GM18508 (cell line): ENCODE measurements around the gene GALNT18.

ENCODE experiments used
- ATAC-seq: cut with Tn5 transposase; IDR thresholded peaks from one replicate; pipeline ENCODE4 v1.9.1; 2021; ENCODE audit warnings: moderate number of reproducible peaks; ENCODE audit not compliant: insufficient read depth, unreplicated experiment

Gene GALNT18

DNA sequence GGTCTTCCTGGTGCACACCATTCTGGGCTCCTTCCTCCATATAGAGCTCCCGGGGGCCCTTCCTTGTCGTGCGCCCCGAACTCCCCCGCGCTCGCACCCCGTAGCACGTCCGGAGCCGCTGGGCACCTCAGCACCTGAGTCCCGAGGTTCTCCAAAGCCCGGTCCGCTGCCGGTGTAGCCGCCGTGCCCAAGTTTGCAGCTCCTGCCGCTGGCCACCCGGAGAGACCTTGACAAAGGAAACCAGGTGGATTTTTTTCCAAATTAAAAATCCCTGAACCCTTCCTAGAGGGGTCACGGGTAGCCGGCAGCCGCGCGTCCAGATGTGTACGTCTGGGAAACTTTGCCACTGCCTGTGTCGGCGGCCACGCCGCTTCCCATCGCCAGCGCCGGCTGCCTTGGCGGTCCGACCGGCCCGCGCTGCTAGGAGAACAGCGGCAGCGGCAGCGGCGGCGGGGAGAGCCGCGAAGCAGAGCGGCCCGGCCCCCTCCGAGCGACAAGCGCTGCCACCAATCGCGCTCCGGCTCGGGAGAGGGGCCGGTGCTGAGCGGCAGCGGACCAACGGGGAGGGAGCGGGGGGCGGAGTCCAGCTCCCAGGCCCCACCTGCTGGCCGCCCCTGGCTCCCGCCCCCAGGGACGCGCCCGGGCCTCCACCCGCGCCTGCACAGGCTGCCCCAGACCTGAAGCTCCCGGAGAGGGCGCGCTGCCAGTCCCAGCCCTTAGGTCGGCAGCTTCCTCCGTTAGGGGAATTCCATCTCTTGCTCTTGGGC is at the start of gene GALNT18:
Gene GALNT18, minus strand, starts transcription at position 433 of the 767 bp plus-strand sequence.
- ATAC-seq: peak; percentile 58

DNA sequence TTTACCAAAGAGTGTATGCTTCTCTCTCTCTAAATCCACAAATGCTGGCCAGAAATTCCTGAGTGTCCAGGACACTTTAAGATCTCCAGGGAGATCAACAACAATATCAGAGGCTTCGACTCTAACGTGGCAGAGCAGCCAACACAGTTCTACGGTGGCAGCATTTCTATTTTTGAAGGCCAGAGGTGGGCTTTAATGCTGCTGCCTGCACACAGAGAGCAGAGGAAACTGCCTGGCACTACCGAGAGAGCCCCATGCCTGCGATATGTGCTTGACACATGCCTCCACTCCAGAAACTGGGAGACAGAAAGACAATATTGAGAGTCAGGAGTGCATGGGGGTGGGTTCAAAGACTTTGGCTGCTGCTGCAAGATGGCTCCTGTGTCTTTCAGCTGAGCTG is 48.8 kb upstream of the GALNT18 start:
- no peak for ATAC-seq

DNA sequence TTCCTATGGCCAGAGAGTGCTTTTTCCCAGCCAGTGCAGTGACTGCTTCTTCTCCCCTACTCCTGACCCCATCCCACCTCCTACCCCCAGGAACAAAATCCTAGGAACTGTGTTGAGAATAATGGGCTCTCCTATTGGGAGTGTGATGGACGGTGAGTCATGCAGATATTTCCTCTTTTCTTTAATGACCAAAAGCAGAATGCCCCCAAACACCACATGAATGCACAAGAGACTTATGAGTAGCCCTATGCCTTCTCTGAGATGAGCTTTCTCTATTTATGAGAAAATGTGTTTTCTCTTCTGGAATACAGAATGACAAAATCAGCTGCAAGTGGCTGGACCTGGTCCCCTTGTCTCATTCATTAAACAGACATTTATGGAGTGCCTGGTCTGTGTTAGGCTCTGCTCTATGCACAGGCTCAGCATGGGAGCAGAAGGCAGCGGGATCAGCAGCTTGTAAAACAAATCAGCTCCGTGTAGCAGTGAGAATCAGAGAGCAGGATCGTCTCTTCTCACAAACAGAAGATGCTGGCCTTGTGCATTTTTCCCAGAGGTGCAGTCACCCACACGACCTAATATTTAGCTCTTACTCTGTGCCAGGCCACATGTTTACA is 47.5 kb upstream of the GALNT18 start:
- ATAC-seq: no peak

DNA sequence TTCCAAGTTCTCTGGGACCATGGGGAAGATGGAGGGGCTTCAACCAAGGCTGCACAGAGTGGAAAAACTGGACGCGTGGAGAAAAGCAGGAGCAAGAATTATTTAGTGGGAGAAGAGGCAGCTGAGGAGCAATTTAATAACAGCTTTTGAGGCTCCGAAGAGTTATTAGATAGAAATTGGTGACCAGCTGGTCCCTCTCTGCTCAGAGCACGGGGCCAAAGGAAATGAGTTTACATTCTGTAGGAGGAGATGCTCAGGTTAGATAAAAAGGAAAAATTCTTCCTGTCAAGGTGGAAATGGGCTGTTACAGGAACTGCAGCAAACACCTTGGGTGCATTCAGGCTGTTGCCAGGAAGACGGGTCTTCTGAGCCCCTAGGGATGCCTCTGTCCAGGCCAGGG is 47.0 kb upstream of the GALNT18 start:
- no peak for ATAC-seq

DNA sequence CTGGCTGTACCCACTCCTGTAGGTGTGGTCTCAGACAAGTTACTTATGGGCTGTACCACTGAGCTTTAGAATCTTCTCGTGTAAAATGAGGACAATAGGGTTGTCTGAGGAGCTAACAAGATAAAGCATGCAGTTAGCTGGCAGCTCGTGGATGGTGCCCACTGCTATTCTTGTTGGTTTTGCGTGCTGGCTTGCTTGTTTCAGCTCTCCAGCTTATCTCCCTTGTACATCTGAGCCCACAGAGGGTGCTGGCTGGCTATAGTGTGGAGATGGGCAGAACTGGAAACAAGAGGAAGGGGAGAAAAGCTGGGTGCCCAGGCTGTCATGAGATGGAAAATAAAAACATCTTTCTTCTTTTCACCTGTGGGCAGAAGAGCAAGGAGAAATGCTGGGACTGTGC is 46.5 kb upstream of the GALNT18 start:
- no peak for ATAC-seq

DNA sequence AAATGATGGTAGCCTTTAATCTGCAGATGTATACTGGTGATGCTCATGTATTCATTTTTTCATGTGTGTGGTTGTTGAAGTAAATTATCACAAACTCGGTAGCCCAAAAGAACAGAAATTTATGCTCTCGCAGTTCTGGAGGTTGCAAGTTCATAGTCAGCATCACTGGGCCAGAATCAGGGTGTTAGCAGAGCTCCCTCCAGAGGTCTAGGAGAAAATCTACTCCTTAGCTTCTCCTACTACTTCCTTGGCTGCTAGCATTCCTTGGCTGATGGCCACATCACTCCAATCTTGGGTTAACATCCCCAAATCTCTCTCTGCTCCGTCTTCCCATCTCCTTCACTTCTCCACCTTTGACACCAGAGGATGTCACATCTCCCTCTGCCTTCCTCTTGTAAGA is 45.3 kb upstream of the GALNT18 start:
- ATAC-seq: no peak

DNA sequence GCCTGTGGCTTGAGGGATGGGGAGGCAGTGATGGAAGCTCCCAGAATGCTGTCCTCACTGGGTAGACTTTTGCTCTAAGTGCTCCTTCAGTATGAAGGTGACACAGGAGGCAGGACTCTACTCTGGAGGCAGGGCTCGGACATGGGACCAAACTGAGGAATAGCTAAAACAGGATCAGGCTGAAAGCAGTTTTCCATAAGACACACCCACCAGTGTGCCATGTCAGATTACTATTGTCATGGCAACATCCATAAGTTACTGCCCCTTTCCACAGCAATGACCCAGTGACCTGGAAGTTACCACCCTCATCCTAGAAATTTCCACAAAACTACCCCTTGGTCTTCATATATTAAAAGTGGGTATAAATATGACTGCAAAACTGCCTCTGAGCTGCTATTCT is 43.6 kb upstream of the GALNT18 start:
- no peak for ATAC-seq

DNA sequence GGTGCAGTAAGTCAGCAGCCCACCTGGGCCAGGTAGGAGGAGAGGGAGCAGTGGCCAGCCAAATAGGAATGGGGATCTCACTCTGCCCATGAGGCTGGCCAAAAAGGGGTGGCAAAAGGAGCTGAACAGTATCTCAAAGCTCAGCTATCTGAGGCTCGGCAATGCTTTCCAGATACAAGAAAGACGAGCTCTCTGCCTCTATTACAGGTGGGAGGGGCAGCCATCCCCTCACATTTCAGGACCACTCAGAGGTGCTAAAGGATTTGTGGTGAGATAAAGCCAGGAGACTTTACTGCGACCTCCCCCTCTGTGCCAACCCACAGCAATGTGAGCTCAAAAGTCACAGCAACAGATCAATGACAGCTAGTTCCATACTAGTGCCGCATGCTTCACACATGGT is 42.1 kb upstream of the GALNT18 start:
- ATAC-seq: no peak

DNA sequence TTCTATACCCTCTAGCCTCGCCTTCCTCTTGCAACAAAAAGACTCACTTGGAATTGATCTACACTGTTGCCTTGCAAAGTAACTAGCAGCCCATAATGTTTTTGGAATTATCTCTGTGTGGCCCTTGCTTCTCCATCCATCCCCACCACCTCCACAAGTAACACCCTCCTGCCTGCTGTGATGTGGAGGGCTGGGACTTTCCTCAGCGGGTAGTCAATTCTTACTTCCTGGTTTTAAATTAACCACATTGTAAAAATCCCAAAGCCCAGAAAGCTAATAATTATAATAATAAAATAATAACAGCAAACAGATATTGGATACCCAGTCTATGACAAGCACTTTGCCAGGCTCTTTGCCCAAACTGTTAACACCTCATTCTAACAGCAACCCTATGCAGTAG is 40.8 kb upstream of the GALNT18 start:
- ATAC-seq: no peak

DNA sequence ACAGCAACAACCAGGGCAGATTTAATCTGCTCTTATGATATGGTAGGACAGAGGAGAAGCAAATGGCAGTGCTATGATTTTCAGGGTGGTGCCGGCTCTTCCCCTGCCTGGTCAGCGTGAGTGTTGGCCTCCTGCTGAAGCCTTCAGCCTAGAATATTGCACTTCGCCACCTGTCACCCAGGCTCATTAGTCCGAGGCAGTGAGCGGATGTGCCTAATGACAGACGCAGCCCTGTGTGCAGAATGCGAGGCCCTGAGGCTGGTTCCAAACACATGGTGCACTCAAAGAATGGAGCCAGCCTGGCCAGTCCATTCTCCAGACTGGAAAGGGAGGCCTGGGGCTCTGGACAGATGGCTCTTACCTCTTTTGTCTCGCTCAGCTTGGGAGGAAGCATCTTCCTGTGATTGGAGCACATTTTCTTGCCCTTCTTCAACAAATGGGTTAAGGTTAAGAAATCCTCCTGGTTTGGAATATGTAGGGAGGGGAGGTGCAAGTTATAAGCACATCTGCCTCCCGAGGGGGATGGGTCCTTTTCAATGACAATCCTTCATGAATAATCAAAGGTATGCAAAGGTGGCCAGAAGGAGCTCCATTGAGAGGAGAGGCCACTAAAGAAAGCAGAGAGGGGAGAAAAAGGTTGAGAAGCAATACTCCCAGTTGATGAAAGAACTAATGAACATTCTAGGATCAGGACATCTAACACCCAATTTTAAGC is 39.7 kb upstream of the GALNT18 start:
- ATAC-seq: no peak

DNA sequence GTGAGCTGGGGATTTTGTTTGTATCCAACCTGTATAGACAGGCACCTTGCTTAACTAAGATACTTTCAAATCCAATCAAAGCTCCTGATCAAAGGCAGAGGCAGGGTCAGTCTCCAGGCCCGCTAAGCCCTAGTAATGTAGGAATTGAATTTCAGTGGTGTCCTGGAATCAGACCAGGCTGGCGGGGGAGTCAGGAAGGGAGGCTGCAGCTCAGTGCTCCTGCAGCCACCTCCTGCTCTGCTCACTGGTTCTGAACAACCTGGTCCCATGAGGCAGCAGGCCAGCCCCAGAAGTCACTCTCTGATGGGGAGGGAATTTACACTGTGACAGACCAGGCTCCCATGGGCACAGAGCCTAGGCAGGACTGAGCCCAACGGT is 38.5 kb upstream of the GALNT18 start:
- ATAC-seq: no peak

DNA sequence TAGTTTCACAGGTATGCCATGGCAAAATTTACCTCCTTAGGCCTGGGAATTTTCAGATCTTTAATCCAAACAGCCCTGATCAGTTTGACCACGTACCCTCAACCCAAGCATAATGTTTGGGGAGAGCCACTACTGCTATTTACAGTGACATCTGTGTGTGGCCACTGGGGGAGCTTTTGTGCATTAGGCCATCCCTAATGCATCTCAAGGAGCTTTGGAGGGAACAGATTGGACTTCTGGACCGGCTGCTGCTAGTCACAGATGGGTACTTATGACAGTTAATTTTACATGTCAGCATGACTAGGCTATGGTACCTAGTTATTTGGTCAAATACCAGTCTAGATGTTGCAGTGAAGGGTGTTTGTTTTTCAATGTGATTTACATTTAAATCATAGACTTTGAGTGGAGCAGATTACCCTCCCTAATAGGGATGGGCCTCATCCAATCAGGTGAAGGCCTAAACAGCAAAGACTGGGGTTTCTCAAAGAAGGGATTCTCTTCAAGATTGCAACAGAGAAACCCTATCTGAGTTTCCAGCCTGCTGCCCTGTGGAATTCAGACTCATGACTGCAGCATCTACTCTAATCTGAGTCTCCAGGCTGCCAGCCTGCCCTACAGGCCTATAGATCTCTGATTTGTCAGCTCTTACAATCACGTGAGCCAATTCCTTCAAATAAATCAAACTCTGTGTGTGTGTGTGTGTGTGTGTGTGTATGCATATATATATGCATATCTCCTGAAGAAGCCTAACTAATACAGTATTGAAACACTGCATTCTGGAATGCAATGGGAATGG is 38.0 kb upstream of the GALNT18 start:
- ATAC-seq: no peak

DNA sequence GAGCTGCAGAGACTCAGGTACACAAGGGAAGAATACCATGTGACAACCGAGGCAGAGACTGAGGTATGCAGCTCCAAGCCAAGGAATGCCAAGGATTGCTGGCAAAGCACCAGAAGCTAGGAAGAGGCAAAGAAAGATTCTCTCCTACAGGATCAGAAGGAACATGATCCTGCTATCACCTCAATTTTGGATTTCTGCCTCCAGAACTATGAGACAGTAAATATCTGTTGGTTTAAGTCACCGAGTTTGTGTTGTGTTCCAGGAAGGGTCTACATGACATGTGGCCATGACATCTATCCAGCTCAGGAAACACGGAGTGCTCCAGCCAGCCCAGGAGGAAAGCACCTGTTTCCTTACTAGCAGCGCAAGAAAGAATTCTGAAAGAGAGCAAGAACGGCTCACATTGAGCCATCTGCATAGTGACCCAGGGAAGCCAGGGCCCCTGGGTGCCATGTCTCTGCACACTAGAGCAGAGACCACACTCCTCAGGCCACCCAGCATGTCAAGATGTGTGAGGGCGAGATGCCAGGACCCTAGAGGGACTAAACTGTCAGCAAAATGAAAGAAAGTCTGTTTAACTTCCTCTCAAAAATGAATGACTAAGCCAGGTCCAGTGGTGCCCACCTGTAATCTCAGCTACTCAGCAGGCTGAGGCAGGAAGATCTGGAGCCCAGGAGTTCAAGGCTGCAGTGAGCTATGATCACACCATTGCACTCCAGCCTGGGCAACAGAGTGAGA is 35.6 kb upstream of the GALNT18 start:
- ATAC-seq: no peak

DNA sequence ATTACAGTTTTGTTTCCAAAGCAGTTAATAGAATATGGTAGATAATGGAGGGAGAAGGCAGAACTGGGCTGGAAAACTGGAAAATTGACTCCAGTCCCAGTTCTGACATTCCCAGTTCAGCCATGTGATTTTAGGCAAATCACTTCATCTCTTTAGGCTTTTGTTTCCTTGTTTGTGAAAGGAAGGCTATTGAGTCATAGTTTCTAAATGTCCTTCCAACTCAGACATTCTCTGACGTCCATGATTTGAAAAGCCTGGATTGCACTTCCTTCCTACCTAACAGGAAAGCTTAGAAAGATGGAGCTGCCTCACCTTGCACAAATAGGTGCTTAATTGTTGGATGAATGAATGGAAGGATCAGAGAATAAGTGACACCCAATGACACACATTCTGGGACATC is 19.8 kb upstream of the GALNT18 start:
- no peak for ATAC-seq

DNA sequence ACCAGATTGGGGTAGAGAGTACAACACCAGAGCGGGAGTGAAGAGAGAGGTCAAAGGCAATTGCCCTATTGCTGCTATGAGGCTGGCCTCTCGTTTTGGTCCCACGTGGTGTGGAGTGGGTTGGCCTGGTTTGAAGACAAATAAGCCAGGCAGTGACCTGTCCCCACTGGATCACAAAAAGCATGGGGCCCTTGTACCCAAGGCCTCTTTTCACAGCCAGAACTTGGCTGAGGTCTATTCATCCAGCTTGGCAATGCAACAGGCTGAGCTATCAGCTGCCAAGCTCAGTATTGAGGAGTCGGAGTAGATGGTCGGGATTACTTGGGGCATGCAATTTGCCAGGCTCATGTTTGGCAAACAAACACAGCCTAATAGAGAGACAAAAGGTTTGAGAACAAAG is 19.2 kb upstream of the GALNT18 start:
- no peak for ATAC-seq

DNA sequence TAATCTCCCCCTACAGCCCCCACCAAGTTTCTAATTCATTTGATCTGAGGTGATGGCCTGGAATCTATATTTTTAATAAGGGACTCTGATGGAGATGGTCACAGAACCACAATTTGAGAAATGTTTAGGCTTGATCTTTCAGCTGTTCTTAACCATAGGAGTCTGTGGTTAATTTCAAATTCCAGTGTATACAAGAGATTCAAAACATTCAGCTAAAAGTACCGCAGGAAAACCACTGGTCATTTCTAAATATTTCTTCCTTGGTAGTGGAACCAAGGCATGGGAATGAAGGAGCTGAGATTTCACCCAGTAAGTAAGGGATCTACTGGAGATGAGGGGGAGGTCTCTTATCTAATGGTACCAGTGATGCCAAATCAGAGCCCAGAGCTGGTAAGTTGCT is 18.3 kb upstream of the GALNT18 start:
- ATAC-seq: no peak

DNA sequence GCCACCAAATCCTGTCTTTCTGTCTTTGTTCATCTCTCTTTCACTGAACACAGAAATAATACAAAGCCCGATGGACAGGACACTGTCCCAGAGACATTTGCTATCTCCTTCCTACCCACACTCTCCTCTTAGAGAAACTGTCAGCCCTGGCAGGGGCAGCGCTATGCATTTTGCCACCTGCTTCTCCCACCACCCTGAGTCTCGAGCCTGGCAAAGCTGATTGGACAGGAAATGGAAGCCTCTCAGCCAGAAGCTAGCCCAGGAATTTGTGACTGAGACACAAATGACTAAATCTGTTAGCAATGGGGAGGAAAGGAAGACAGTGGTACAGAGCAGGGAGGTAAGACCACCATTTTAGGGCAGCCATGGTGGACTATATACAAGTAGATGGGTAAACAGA is 14.9 kb upstream of the GALNT18 start:
- ATAC-seq: no peak

DNA sequence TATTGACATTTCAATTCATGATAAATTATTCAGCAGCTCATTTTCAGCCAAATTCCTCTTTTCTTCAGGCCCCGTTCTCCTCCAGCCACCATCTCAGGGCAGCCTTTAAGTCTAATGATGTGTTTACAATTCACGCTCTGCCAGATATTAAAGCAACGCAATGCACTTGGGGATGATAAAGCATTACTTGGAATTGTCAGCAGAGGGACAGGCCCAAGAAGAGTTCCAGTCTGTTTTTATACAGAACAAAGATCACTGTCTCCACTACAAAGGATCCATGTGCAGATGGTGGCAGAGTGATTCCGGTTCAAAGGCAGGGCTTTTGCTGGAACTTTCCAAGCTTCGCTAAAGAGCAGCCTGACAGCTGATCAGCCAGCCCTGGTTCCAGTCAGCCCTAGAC is 13.6 kb upstream of the GALNT18 start:
- ATAC-seq: no peak

DNA sequence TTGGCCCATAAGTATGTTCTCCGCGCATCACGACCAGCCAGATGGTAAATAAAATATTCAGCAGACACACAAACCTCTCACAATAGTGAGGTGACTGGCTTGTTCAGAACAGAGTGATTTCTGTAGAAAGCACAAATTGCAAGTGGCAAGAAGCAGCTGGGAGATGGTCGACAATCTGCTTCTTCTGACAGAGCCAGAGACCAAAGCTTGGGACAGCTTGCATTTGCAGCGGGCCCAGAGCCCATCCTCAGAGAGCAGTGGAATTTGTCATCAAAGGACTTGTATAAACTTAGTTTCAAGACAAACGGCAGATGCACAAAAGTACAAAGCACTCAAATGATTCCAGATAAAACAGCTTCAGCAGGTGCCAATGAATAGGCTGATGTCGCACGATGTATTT is 7.6 kb upstream of the GALNT18 start:
- ATAC-seq: no peak

DNA sequence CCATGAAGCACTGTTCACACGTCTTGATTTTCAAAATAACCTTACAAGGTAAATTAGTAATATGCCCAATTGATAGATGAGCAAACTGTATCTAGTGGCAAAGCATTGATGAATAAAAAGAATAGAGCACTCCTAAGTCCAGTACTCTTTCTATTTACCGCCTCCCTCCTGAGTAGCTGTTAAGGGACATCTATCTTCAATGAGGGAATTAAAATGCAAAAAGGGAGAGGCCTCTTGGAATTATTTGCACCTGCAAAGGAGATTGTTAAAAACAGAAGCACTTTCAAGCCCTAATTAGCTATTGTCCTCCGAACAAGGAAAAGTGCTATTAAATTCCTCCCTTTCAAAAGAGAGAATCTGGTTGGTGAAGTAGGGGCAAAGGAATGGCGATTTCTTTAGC is 6.8 kb upstream of the GALNT18 start:
- ATAC-seq: no peak
